C4-2B (cell line): ENCODE data around the gene ZNF678.

Experiments
- H3K27ac ChIP-seq: fragments of 450-650 bp; 2 replicates; pipeline ENCODE4 v1.5.1; 2017
- CTCF ChIP-seq: fragments of 450-650 bp; conservative IDR thresholded peaks from 2 replicates; pipeline ENCODE4 v1.5.1; 2017; ENCODE audit warnings: mild to moderate bottlenecking
- ZFX ChIP-seq: fragments of 450-650 bp; IDR thresholded peaks from 2 replicates; pipeline ENCODE4 v1.6.1; 2017

The ZNF678 gene

GRCh38 chr1:227541129-227541528 lies 22.2 kb upstream of the ZNF678 start:
- no peak overlapping the region for H3K27ac ChIP-seq
- TF ChIP-seq ZFX (no peak), CTCF (no peak)

DNA sequence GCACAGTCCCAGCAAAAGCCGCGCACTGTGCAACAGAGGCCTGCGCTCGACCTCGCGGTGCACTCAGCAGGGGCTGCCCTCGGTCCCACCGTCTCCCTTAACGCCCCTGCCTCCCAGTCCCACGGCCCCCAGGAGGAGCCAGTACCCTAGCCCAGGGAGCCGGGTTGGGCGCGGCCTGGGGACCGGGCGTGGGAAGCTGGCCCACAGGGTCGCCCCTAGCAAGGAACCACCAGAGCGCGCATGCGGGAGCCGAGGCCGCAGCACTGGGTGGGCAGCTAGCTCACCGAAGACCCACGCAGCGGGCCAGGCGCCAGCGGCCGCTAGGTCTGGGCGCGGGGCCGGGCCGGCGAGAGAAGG lies 21.6 kb upstream of the ZNF678 start:
- H3K27ac ChIP-seq: no peak overlapping the region
- no peak for TF ChIP-seq CTCF
- no peak for TF ChIP-seq ZFX

- TF ChIP-seq ZFX (no peak), CTCF (peak; percentile 76)
- no peak overlapping the region for H3K27ac ChIP-seq
Measured at GRCh38 chr1:227542153-227543120, 20.9 kb upstream of the ZNF678 start.

DNA sequence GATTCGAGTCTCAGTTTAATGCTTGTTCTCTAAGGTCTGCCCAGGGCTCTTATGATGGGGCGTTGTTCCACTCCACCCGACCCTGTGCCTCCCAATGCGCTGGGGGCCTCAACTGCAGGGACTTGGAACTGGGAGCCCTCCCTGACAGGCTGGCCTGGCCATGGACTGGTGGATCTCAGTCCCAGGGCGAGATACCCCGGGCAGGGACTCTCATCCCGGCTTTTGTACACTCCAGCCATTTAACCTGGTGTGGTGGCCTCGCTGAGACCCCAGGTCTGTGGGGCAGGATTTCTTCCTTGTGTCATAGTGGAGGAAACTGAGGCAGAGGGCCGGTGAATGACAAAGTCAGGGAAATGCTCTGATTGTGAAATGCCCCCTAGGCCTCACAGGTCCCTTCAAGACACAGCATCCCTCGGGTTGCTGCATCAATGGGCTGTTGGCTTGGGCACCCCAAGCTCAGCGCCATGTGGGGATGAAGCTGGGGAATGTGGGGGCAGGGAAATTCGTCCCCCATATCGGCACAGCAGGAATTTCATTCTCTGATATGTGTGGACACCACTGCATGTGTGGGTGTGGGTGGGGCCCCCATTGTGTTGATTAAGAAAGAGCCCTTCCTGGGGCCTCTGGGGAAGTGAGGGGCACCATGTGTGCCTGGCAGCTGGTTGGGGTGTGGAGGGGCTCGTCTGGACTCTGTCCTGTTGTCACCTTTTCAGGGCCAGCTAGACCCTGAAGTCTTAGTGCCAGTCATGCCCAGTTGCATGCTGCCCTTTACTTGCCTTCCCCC lies 19.9 kb upstream of the ZNF678 start:
- no peak overlapping the region for H3K27ac ChIP-seq
- TF ChIP-seq CTCF: no peak
- no peak for TF ChIP-seq ZFX

DNA sequence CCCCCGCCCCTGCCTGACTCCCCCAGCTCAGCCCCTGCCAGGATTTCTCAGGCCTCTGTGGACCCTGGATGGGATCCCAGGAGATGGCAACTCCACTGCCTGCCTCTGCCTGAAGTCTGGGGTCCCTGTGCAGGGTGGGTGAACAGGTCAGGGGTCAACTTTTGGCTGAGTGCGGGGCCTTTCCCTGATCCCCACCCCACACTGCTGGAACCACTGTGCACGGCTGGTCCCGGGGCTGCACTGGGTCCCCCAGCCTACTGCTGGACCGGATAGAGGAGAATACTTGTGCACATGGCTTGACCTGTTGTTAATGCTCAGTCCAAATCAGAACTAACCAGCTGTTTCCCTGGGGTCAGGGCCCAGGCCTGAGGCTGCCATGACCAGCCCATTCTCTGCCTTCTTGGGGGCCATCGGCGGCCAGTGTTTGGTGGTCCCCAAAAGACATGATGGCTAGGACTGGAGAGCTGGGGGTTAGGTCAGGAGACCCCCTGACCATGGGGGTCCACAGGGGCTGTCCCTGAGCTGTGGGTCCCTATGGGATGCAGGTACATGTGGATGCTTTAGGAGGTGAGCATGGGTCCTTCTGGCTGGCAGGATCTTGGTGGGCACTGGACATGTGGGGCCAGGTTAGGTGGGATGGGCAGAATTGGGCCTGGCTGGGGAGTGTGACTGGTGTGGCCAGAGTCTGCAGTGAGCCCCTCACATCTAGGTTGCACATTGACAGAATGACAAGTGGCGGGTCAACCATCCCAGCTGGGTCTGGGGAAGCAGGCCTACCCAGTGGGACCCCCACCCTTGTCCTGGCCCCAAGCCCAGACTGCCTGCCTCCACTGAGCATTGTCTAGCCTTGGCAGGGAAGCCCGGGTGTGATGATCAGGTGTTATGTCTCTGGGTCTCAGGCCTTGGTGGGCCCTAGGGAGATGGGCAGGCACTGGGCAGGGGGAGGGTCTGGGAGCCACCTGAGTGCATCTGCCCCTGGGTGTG lies 19.0 kb upstream of the ZNF678 start:
- no peak overlapping the region for H3K27ac ChIP-seq
- TF ChIP-seq CTCF (no peak), ZFX (no peak)

GRCh38 chr1:227545361-227545760 lies 18.0 kb upstream of the ZNF678 start:
- TF ChIP-seq CTCF (no peak), ZFX (no peak)
- no peak overlapping the region for H3K27ac ChIP-seq
